Endothelial cell (in vitro differentiated cells): Measurements from ENCODE around the gene TMEM243. TPM values are rescaled to one million over a fixed set of nuclear protein-coding genes. Genes with fewer than 3 reads are reported as not detected.

Experiments used
- DNase-seq: peaks from one replicate; pipeline ENCODE4 v3.0.0; 2021; ENCODE audit warnings: low spot score
- H3K27ac Mint-ChIP-seq: one replicate; pipeline ENCODE4 v1.8.0; 2021; ENCODE audit warnings: mixed read lengths, inconsistent platforms; ENCODE audit not compliant: unreplicated experiment
- H3K27me3 Mint-ChIP-seq: one replicate; pipeline ENCODE4 v1.8.0; 2021; ENCODE audit warnings: mild to moderate bottlenecking, moderate library complexity, mixed read lengths, inconsistent platforms; ENCODE audit not compliant: unreplicated experiment
- H3K36me3 Mint-ChIP-seq: one replicate; pipeline ENCODE4 v1.8.0; 2021; ENCODE audit warnings: mild to moderate bottlenecking, low read depth, mixed read lengths, inconsistent platforms; ENCODE audit not compliant: unreplicated experiment
- H3K4me1 Mint-ChIP-seq: one replicate; pipeline ENCODE4 v1.8.0; 2021; ENCODE audit warnings: mild to moderate bottlenecking, mixed read lengths, inconsistent platforms; ENCODE audit not compliant: unreplicated experiment
- H3K4me3 Mint-ChIP-seq: one replicate; pipeline ENCODE4 v1.8.0; 2021; ENCODE audit warnings: mild to moderate bottlenecking, mixed read lengths, inconsistent platforms; ENCODE audit not compliant: unreplicated experiment
- H3K9me3 Mint-ChIP-seq: one replicate; pipeline ENCODE4 v1.8.0; 2021; ENCODE audit warnings: mixed read lengths, inconsistent platforms; ENCODE audit not compliant: unreplicated experiment
- total RNA-seq: library from RNA; stranded (reverse); fragmentation: NEBNext Ultra II Directional; extraction: Animal tissue kit (Norgen Biotek cat#: 25700); gene quantifications from one replicate; pipeline ENCODE4 v1.2.1, GENCODE V29; 2021; ENCODE audit not compliant: unreplicated experiment
- TF ChIP-seq, protein P1 (sequence below): fragments of 200-600 bp; sonication (generic); IDR thresholded peaks from one replicate; pipeline ENCODE4 v1.5.0; 2021; ENCODE audit warnings: antibody characterized with exemption; ENCODE audit not compliant: unreplicated experiment

Gene TMEM243
- total RNA-seq, 1 donor from 2014 or later, result 44.9 TPM

DNA sequence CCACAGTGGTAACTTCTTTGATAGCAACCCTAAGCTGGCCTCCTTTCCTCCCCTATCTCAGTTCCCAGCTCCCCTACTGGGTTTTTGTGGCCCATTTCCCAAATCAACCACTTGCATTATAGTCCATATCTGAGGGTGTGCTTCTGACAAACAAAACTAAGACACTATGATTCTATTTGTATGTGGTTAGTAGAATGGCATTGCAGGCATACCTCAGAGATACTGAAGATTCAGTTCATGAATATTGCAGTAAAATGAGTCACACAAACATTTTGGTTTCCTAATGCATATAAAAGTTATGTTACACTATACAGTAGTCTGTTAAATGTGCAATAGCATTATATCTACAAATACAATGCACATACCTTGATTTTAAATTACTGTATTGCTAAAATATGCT, 15.4 kb upstream of the TMEM243 start:
- H3K4me3 Mint-ChIP-seq, result no peak overlapping the region
- H3K9me3 Mint-ChIP-seq, result no peaks in the 10 kb centered on the region
- no peak overlapping the region for H3K27ac Mint-ChIP-seq
- TF ChIP-seq, protein P1, sequence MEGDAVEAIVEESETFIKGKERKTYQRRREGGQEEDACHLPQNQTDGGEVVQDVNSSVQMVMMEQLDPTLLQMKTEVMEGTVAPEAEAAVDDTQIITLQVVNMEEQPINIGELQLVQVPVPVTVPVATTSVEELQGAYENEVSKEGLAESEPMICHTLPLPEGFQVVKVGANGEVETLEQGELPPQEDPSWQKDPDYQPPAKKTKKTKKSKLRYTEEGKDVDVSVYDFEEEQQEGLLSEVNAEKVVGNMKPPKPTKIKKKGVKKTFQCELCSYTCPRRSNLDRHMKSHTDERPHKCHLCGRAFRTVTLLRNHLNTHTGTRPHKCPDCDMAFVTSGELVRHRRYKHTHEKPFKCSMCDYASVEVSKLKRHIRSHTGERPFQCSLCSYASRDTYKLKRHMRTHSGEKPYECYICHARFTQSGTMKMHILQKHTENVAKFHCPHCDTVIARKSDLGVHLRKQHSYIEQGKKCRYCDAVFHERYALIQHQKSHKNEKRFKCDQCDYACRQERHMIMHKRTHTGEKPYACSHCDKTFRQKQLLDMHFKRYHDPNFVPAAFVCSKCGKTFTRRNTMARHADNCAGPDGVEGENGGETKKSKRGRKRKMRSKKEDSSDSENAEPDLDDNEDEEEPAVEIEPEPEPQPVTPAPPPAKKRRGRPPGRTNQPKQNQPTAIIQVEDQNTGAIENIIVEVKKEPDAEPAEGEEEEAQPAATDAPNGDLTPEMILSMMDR, result no peak
- DNase-seq, result no peak
- no peaks in the 10 kb centered on the region for H3K27me3 Mint-ChIP-seq
- H3K4me1 Mint-ChIP-seq, result no peaks in the 10 kb centered on the region
- peaks cover 4% of the 10 kb centered on the region for H3K36me3 Mint-ChIP-seq

DNA sequence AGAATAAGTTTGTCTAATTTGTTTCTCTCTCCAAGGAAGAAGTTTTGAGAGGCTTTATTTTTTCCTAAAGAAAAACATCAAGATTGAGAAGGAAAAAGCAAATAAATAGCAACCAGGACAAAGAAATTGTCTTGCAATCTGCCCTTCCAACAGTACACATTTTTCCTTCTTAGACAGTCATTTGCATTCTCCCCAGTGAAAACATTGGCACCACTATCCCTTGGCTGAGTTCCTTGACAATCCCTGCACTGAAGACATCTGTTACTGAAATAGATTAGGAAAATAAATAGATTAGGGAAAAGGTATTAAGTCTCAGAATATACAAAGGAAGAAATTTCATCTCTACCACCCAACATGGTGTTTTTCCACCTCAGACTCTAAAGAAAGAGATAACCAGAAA, 12.2 kb upstream of the TMEM243 start:
- H3K4me1 Mint-ChIP-seq, result no peaks in the 10 kb centered on the region
- no peak overlapping the region for H3K4me3 Mint-ChIP-seq
- TF ChIP-seq, protein P1, result no peak
- DNase-seq, result no peak
- no peaks in the 10 kb centered on the region for H3K9me3 Mint-ChIP-seq
- no peak overlapping the region for H3K27ac Mint-ChIP-seq
- H3K36me3 Mint-ChIP-seq, result peaks cover 4% of the 10 kb centered on the region
- peaks cover 2% of the 10 kb centered on the region for H3K27me3 Mint-ChIP-seq

DNA sequence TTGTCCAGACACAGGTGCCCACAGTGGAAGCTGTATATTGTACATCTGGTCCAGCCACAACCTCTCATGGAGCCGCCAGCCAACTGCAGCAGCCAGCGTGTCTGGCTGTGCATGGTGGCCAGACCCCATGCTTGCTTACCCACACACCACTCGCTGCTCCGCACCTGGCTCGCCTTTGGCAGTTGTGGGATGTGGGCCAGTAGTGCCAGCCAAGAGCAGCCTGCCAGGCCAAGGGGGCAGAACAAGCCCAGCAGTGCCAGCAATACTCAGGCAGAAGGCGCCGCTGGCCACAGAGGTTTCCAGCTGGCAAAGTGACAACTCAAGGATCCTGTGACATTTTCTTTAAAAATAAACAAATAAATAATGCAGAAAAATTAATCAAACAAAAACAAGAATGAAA, 11.7 kb upstream of the TMEM243 start:
- H3K9me3 Mint-ChIP-seq, result no peaks in the 10 kb centered on the region
- peaks cover 2% of the 10 kb centered on the region for H3K27me3 Mint-ChIP-seq
- H3K4me3 Mint-ChIP-seq, result no peak overlapping the region
- H3K27ac Mint-ChIP-seq, result no peak overlapping the region
- peaks cover 4% of the 10 kb centered on the region for H3K36me3 Mint-ChIP-seq
- no peak for DNase-seq
- no peaks in the 10 kb centered on the region for H3K4me1 Mint-ChIP-seq
- TF ChIP-seq, protein P1, result no peak

DNA sequence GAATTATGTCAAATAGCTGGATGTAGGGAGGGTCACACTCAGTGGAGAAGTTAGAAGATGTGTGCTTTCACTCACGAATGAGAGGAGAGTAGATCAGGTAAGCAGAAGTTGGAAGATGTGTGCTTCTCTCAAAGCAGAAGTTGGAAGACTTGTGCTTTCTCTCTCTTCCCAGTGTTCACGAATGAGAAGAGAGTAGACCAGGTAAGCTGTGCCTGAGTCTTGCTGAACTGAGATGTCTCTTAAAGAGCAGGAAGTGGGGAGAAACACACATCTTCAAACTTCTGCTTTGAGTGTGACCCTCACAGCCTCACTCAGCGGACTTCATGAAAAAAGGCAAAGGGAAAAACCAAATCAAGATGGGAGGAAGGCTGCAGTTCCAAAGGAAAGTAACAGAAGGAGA, 7.0 kb upstream of the TMEM243 start:
- no peak overlapping the region for H3K4me3 Mint-ChIP-seq
- TF ChIP-seq, protein P1, result no peak
- H3K36me3 Mint-ChIP-seq, result no peaks in the 10 kb centered on the region
- DNase-seq, result no peak
- H3K9me3 Mint-ChIP-seq, result no peaks in the 10 kb centered on the region
- H3K4me1 Mint-ChIP-seq, result no peaks in the 10 kb centered on the region
- peaks cover 2% of the 10 kb centered on the region for H3K27me3 Mint-ChIP-seq
- H3K27ac Mint-ChIP-seq, result no peak overlapping the region

DNA sequence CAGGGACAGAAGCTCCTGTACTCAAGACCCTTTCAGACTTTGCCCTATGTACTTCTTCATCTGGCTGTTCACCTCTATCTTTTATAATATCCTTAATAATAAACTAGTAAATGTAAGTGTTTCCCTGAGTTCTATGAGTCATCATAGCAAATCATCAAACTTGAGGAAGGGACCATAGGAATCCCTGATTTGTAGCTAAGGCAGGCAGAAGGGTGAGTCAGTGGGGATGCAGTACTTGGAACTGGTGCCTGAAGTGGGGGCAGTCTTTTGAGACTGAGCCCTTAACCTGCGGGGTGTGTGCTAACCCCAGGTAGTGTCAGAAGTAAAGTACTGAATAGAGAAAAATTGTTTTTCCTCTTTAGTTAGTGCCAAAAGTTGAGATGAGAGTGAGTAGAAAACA, 6.2 kb upstream of the TMEM243 start:
- Mint-ChIP-seq H3K4me1 (peaks cover 3% of the 10 kb centered on the region), H3K4me3 (no peak overlapping the region), H3K27me3 (peaks cover 5% of the 10 kb centered on the region), H3K9me3 (no peaks in the 10 kb centered on the region), H3K27ac (no peak overlapping the region), H3K36me3 (no peaks in the 10 kb centered on the region)
- no peak for DNase-seq
- TF ChIP-seq, protein P1, result no peak
